Bronchial epithelial cell (primary cell): ENCODE data around the gene AGPAT3. TPM values are rescaled to one million over a fixed set of nuclear protein-coding genes. Genes with fewer than 3 reads are reported as not detected.
A peak's percentile ranks its signal among the peaks of the same experiment; 100 is the strongest.

Experiments
- DNase-seq: peaks from one replicate; pipeline ENCODE4 v3.0.0-alpha.2; 2010; ENCODE audit warnings: low read depth
- FAIRE-seq: peaks from 2 replicates; lab custom pipeline; 2011; peaks lifted over from hg19 to GRCh38; lab: Jason Lieb, UNC
- H3K27me3 ChIP-seq: 2 replicates; pipeline ENCODE4 v1.5.1; 2011; ENCODE audit warnings: low read length; ENCODE audit not compliant: control insufficient read depth, insufficient read depth
- H3K36me3 ChIP-seq: 2 replicates; pipeline ENCODE4 v1.5.1; 2011; ENCODE audit warnings: low read length; ENCODE audit not compliant: control insufficient read depth, insufficient read depth
- H3K4me3 ChIP-seq: 2 replicates; pipeline ENCODE4 v1.5.1; 2011; ENCODE audit warnings: mild to moderate bottlenecking, low read depth, low read length, control low read depth
- CTCF ChIP-seq: IDR thresholded peaks from 2 replicates; pipeline ENCODE4 v1.5.1; 2011; ENCODE audit warnings: mild to moderate bottlenecking, moderate library complexity, low read length, control low read depth, inconsistent platforms; ENCODE audit not compliant: insufficient read depth, severe bottlenecking
- total RNA-seq: library from RNA; depleted of rRNA; stranded (reverse); fragments of >200 nt; gene quantifications from 2 replicates; pipeline ENCODE4 v1.2.1, GENCODE V29; 2014

AGPAT3 gene
- total RNA-seq, 1 donor from 2014 or later: 40.5 TPM

GRCh38 chr21:43948740-43949498 is 83.9 kb downstream of the AGPAT3 start:
- Histone ChIP-seq H3K4me3 (no peak overlapping the region), H3K36me3 (no peaks in the 10 kb centered on the region), H3K27me3 (no peaks in the 10 kb centered on the region)
- no peak for TF ChIP-seq CTCF
- DNase-seq: no peak
- FAIRE-seq: no peak

- Histone ChIP-seq H3K27me3 (no peaks in the 10 kb centered on the region), H3K4me3 (no peak overlapping the region), H3K36me3 (peaks cover 1% of the 10 kb centered on the region)
- peak; percentile 50 for FAIRE-seq
- DNase-seq: no peak
- no peak for TF ChIP-seq CTCF
Observed at GRCh38 chr21:43949499-43950208, 84.6 kb downstream of the AGPAT3 start.

GRCh38 chr21:43950481-43950880 is 85.5 kb downstream of the AGPAT3 start:
- Histone ChIP-seq H3K36me3 (peaks cover 1% of the 10 kb centered on the region), H3K4me3 (no peak overlapping the region), H3K27me3 (no peaks in the 10 kb centered on the region)
- DNase-seq: no peak
- no peak for FAIRE-seq
- TF ChIP-seq CTCF: no peak

GRCh38 chr21:43950936-43951335 is 85.9 kb downstream of the AGPAT3 start:
- no peak for DNase-seq
- Histone ChIP-seq H3K36me3 (peaks cover 1% of the 10 kb centered on the region), H3K27me3 (no peaks in the 10 kb centered on the region), H3K4me3 (no peak overlapping the region)
- TF ChIP-seq CTCF: no peak
- FAIRE-seq: no peak

- DNase-seq (no peak), FAIRE-seq (no peak)
- no peak for TF ChIP-seq CTCF
- Histone ChIP-seq H3K4me3 (no peak overlapping the region), H3K36me3 (peaks cover 1% of the 10 kb centered on the region), H3K27me3 (no peaks in the 10 kb centered on the region)
Observed at GRCh38 chr21:43951911-43952703, 87.1 kb downstream of the AGPAT3 start.
